Thyroid gland (tissue), 4 donors: Measurements from ENCODE around the gene NEFH.

Source experiments
- CTCF ChIP-seq, 6 experiments: fragments of 200-600 bp in 3 of 6; fragments of 450-650 bp in 3 of 6; sonication (generic) in 3 of 6; IDR thresholded peaks; one replicate each; pipeline ENCODE4 v1.5.1; 2016 to 2019; ENCODE audit warnings: antibody characterized with exemption in 6 of 6, mild to moderate bottlenecking in 2 of 6, inconsistent platforms in 1 of 6, moderate library complexity in 1 of 6
- POLR2A ChIP-seq, 2 donors: fragments of 450-650 bp; IDR thresholded peaks; one replicate each; pipeline ENCODE4 v1.6.1; 2017; ENCODE audit warnings: antibody characterized with exemption in 2 of 2, mild to moderate bottlenecking in 2 of 2, moderate library complexity in 1 of 2

GRCh38 chr22:29531419-29531818, 51.4 kb downstream of the NEFH start:
- TF ChIP-seq CTCF (IDR thresholded peaks at IDR 0.05) (no peak), POLR2A (IDR thresholded peaks at IDR 0.05) (no peak)
